ENCODE measurements around the gene UNC13C. TPM values are rescaled to one million over a fixed set of nuclear protein-coding genes. Genes with fewer than 3 reads are reported as not detected.

The UNC13C gene
- total RNA-seq, 1 donor from 2014 or later, result not detected

DNA sequence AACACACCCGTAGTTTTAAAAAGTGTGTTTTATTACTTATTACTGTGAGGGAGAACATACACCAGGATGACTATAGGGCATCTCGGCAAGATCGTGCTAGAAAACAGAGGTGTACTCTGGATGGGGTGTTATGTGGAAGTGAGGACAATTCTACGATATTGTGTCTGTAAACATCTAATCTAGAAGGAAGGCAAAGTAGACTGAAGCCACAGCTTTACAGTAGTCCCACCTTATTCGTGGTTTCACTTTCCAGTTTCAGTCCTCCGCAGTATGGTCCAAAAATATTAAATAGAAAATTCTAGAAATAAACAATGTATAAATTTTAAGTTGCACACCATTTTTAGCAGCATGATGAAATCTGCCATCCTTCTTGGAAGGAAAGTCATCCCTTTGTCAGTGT, 277.9 kb downstream of the UNC13C start:
- Mint-ChIP-seq H3K36me3 (ENCODE audit: unreplicated experiment) (no peaks in the 10 kb centered on the region), H3K9me3 (ENCODE audit: unreplicated experiment) (no peaks in the 10 kb centered on the region), H3K27ac (ENCODE audit: unreplicated experiment) (no peak overlapping the region), H3K4me1 (ENCODE audit: unreplicated experiment) (no peaks in the 10 kb centered on the region), H3K4me3 (ENCODE audit: unreplicated experiment) (no peak overlapping the region), H3K27me3 (ENCODE audit: unreplicated experiment) (no peaks in the 10 kb centered on the region)
- TF ChIP-seq, protein P1, sequence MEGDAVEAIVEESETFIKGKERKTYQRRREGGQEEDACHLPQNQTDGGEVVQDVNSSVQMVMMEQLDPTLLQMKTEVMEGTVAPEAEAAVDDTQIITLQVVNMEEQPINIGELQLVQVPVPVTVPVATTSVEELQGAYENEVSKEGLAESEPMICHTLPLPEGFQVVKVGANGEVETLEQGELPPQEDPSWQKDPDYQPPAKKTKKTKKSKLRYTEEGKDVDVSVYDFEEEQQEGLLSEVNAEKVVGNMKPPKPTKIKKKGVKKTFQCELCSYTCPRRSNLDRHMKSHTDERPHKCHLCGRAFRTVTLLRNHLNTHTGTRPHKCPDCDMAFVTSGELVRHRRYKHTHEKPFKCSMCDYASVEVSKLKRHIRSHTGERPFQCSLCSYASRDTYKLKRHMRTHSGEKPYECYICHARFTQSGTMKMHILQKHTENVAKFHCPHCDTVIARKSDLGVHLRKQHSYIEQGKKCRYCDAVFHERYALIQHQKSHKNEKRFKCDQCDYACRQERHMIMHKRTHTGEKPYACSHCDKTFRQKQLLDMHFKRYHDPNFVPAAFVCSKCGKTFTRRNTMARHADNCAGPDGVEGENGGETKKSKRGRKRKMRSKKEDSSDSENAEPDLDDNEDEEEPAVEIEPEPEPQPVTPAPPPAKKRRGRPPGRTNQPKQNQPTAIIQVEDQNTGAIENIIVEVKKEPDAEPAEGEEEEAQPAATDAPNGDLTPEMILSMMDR (IDR thresholded peaks at IDR 0.05), result no peak
- DNase-seq (ENCODE audit: extremely low spot score, unreplicated experiment), result no peak

DNA sequence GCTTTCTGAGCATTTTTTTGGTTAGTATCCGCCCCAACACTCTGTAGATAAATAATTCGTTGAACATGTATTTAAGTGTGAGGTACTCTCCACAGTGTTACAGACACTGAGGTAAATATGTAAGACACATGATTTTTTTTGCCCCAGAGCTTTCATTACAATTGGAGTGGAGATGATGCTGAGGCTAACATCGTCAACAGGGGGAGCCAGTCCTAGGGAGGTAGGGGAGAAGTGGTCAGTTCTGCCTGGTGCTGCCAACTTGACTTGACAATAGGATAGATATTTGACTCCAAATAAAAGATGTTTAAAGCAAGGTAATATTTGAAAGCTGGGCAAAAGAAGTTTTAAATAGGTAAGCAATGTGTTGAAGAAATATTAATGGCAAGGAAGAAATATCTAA, 295.7 kb downstream of the UNC13C start:
- no peak overlapping the region for H3K4me3 Mint-ChIP-seq (ENCODE audit: unreplicated experiment)
- TF ChIP-seq, protein P1 (IDR thresholded peaks at IDR 0.05), result no peak
- H3K9me3 Mint-ChIP-seq (ENCODE audit: unreplicated experiment), result no peaks in the 10 kb centered on the region
- no peak overlapping the region for H3K27ac Mint-ChIP-seq (ENCODE audit: unreplicated experiment)
- H3K36me3 Mint-ChIP-seq (ENCODE audit: unreplicated experiment), result no peaks in the 10 kb centered on the region
- no peaks in the 10 kb centered on the region for H3K27me3 Mint-ChIP-seq (ENCODE audit: unreplicated experiment)
- DNase-seq (ENCODE audit: extremely low spot score, unreplicated experiment), result no peak
- no peaks in the 10 kb centered on the region for H3K4me1 Mint-ChIP-seq (ENCODE audit: unreplicated experiment)

DNA sequence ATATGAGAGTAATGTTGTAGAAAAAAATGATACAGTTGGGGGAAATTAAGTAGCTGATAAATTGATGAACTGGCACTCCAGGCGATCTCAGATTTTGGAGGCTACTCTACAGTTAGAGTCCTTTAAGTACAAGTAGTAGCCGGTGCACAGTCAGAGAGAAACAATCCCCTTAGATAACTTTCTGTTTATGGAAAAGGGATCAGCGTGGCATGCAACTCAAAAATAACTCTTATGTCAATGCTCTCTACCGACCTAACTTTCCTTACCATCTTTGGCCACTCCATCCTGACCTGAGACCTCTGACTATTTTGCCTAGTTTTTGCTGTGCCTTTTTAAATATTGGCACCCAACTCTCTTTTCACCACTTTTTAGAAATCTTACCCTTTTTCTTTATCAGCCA, 299.6 kb downstream of the UNC13C start:
- Mint-ChIP-seq H3K4me3 (ENCODE audit: unreplicated experiment) (no peak overlapping the region), H3K36me3 (ENCODE audit: unreplicated experiment) (no peaks in the 10 kb centered on the region), H3K27ac (ENCODE audit: unreplicated experiment) (no peak overlapping the region), H3K9me3 (ENCODE audit: unreplicated experiment) (no peaks in the 10 kb centered on the region), H3K4me1 (ENCODE audit: unreplicated experiment) (no peaks in the 10 kb centered on the region), H3K27me3 (ENCODE audit: unreplicated experiment) (no peaks in the 10 kb centered on the region)
- DNase-seq (ENCODE audit: extremely low spot score, unreplicated experiment), result no peak
- TF ChIP-seq, protein P1 (IDR thresholded peaks at IDR 0.05), result no peak

DNA sequence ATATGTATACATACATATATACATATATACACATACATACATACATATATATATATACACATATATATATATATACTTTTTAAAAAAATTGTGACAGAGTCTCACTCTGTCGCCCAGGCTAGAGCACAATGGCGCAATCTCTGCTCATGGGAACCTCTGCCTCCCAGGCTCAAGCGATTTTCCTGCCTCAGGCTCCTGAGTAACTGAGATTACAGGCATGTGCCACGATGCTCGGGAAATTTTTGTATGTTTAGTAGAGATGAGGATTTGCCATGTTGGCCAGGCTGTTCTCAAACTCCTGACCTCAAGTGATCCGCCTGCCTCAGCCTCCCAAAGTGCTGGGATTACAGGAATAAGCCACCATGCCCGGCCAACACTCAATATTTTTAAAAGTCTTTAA, 302.5 kb downstream of the UNC13C start:
- Mint-ChIP-seq H3K27ac (ENCODE audit: unreplicated experiment) (no peak overlapping the region), H3K4me1 (ENCODE audit: unreplicated experiment) (no peaks in the 10 kb centered on the region), H3K4me3 (ENCODE audit: unreplicated experiment) (no peak overlapping the region), H3K9me3 (ENCODE audit: unreplicated experiment) (no peaks in the 10 kb centered on the region), H3K27me3 (ENCODE audit: unreplicated experiment) (no peaks in the 10 kb centered on the region), H3K36me3 (ENCODE audit: unreplicated experiment) (no peaks in the 10 kb centered on the region)
- TF ChIP-seq, protein P1 (IDR thresholded peaks at IDR 0.05), result no peak
- DNase-seq (ENCODE audit: extremely low spot score, unreplicated experiment), result no peak

DNA sequence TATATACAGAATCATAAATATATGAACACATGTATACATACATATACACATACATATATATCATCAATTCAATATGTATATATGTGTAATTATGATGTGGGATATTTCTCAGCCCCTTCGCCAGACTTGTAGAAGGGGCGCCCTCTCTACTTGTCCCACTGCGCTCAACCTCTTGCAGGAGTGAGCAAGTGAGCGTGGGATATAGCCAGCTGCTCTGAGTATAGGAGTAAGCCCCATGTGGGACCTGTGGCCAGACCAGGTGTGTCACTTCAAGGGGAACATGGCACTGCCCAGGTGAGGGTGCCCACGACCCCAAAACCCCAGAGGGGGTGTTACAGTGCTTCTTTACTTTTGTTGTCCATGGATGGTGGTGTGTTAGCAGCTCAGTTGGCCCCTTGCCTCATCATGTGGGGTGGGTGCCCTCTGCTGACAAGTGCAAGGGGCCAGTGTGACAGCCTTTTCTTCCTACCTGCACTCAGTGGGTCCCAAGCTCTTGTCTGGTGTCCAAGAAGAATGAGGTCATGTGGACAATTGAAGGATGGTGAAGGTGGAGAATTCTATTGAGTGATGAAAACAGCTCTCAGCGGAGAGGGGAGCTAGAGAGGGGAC, 304.1 kb downstream of the UNC13C start:
- Mint-ChIP-seq H3K27ac (ENCODE audit: unreplicated experiment) (no peak overlapping the region), H3K4me1 (ENCODE audit: unreplicated experiment) (no peaks in the 10 kb centered on the region), H3K27me3 (ENCODE audit: unreplicated experiment) (no peaks in the 10 kb centered on the region), H3K9me3 (ENCODE audit: unreplicated experiment) (no peaks in the 10 kb centered on the region), H3K36me3 (ENCODE audit: unreplicated experiment) (no peaks in the 10 kb centered on the region), H3K4me3 (ENCODE audit: unreplicated experiment) (no peak overlapping the region)
- TF ChIP-seq, protein P1 (IDR thresholded peaks at IDR 0.05), result no peak
- DNase-seq (ENCODE audit: extremely low spot score, unreplicated experiment), result no peak

Data from osteocyte (in vitro differentiated cells).